Thyroid gland (tissue), 4 donors: ENCODE data around the gene SLC6A12.

Source experiments
- POLR2A ChIP-seq, 2 donors: fragments of 450-650 bp; IDR thresholded peaks; one replicate each; pipeline ENCODE4 v1.6.1; 2017; ENCODE audit warnings: antibody characterized with exemption in 2 of 2, mild to moderate bottlenecking in 2 of 2, moderate library complexity in 1 of 2
- TF ChIP-seq, protein P1 (sequence below), 6 experiments: fragments of 200-600 bp in 3 of 6; fragments of 450-650 bp in 3 of 6; sonication (generic) in 3 of 6; IDR thresholded peaks; one replicate each; pipeline ENCODE4 v1.5.1; 2016 to 2019; ENCODE audit warnings: antibody characterized with exemption in 6 of 6, mild to moderate bottlenecking in 2 of 6, inconsistent platforms in 1 of 6, moderate library complexity in 1 of 6

DNA sequence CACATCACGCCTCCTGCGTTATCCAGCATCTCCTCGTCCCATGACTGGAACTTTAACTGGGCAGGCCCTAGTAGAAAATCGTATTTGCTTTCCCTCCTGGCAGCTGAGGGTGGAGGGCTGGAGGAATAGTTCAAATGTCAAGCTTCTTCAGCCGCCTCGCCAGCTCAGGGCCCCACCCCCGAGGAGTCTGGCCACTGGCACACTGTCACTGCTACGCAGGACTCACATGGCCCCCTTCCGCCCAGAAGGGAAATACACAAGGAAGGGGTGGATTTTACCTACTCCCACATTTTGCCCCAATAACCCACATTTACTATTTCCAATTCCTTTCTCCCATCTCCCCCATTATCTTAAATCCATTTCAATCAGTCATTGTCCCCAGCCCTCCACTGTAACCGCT lies 40.1 kb upstream of the SLC6A12 start:
- TF ChIP-seq, protein P1, sequence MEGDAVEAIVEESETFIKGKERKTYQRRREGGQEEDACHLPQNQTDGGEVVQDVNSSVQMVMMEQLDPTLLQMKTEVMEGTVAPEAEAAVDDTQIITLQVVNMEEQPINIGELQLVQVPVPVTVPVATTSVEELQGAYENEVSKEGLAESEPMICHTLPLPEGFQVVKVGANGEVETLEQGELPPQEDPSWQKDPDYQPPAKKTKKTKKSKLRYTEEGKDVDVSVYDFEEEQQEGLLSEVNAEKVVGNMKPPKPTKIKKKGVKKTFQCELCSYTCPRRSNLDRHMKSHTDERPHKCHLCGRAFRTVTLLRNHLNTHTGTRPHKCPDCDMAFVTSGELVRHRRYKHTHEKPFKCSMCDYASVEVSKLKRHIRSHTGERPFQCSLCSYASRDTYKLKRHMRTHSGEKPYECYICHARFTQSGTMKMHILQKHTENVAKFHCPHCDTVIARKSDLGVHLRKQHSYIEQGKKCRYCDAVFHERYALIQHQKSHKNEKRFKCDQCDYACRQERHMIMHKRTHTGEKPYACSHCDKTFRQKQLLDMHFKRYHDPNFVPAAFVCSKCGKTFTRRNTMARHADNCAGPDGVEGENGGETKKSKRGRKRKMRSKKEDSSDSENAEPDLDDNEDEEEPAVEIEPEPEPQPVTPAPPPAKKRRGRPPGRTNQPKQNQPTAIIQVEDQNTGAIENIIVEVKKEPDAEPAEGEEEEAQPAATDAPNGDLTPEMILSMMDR (IDR thresholded peaks at IDR 0.05) = no peak
- no peak for TF ChIP-seq POLR2A (IDR thresholded peaks at IDR 0.05)
